Measurements from ENCODE around the gene DOCK4. TPM values are rescaled to one million over a fixed set of nuclear protein-coding genes. Genes with fewer than 3 reads are reported as not detected.

The DOCK4 gene
- total RNA-seq, 1 experiment from 2014 or later: 20.4 TPM

- TF ChIP-seq MXD4 (CRISPR knock-in tag; IDR thresholded peaks at IDR 0.05; ENCODE audit: borderline replicate concordance) (no peak), PRRX2 (CRISPR knock-in tag; IDR thresholded peaks at IDR 0.05) (no peak), ZNF416 (CRISPR knock-in tag; IDR thresholded peaks at IDR 0.05) (no peak), CTCF (IDR thresholded peaks at IDR 0.05) (no peak), IRF2 (CRISPR knock-in tag; IDR thresholded peaks at IDR 0.05; ENCODE audit: borderline replicate concordance, low read depth) (no peak), FOXJ3 (CRISPR knock-in tag; IDR thresholded peaks at IDR 0.05; ENCODE audit: borderline replicate concordance) (no peak), ZNF671 (CRISPR knock-in tag; IDR thresholded peaks at IDR 0.05) (no peak), E2F5 (CRISPR knock-in tag; IDR thresholded peaks at IDR 0.05) (no peak; the same call in 1 of the 2 replicates), NR1H2 (CRISPR knock-in tag; IDR thresholded peaks at IDR 0.05) (no peak), EMX1 (CRISPR knock-in tag; IDR thresholded peaks at IDR 0.05) (no peak), USF1 (CRISPR knock-in tag; IDR thresholded peaks at IDR 0.05) (no peak), TP53 (CRISPR knock-in tag; IDR thresholded peaks at IDR 0.05) (no peak), NR3C1 (CRISPR knock-in tag; conservative IDR thresholded peaks at IDR 0.05; ENCODE audit: low read depth) (no peak), SMAD4 (CRISPR knock-in tag; IDR thresholded peaks at IDR 0.05) (no peak), ATF6 (CRISPR knock-in tag; IDR thresholded peaks at IDR 0.05) (no peak), E2F4 (CRISPR knock-in tag; IDR thresholded peaks at IDR 0.05; ENCODE audit: borderline replicate concordance, low read depth) (no peak)
Measured at GRCh38 chr7:112206238-112206990, at the start of gene DOCK4, which contains the start of gene ZNF277 (continued).

GRCh38 chr7:112255388-112255720, 49.2 kb upstream of the DOCK4 start:
- no peak overlapping the region for H3K27ac Mint-ChIP-seq
- peaks cover 65% of the 10 kb centered on the region for H3K4me1 Mint-ChIP-seq
- DNase-seq (ENCODE audit: low spot score) (no peak), ATAC-seq (no peak)
- no peaks in the 10 kb centered on the region for H3K36me3 Mint-ChIP-seq
- H3K27me3 Mint-ChIP-seq (ENCODE audit: low read depth): peaks cover 31% of the 10 kb centered on the region
- no peaks in the 10 kb centered on the region for H3K9me3 Mint-ChIP-seq
- ChIA-PET POLR2A (no interaction called here), CTCF (no interaction called here)
- H3K4me3 Mint-ChIP-seq: no peak overlapping the region
- no peak for TF ChIP-seq FOXP1 (CRISPR knock-in tag; IDR thresholded peaks at IDR 0.05; ENCODE audit: borderline replicate concordance)
- TF ChIP-seq JUN (CRISPR knock-in tag; IDR thresholded peaks at IDR 0.05): no peak
- TF ChIP-seq IRF2 (CRISPR knock-in tag; IDR thresholded peaks at IDR 0.05; ENCODE audit: borderline replicate concordance, low read depth): no peak
- TF ChIP-seq GABPB1 (CRISPR knock-in tag; IDR thresholded peaks at IDR 0.05): no peak
- TF ChIP-seq SP1 (CRISPR knock-in tag; conservative IDR thresholded peaks at IDR 0.05): no peak
- TF ChIP-seq ATF6 (CRISPR knock-in tag; IDR thresholded peaks at IDR 0.05): no peak
- no peak for TF ChIP-seq NFE2L1 (CRISPR knock-in tag; IDR thresholded peaks at IDR 0.05)
- TF ChIP-seq ZNF232 (CRISPR knock-in tag; IDR thresholded peaks at IDR 0.05): no peak
- no peak for TF ChIP-seq ATF1 (CRISPR knock-in tag; IDR thresholded peaks at IDR 0.05)
- no peak for TF ChIP-seq GTF2I (CRISPR knock-in tag; conservative IDR thresholded peaks at IDR 0.05)
- TF ChIP-seq ZNF219 (CRISPR knock-in tag; IDR thresholded peaks at IDR 0.05; ENCODE audit: borderline replicate concordance): no peak
- TF ChIP-seq ZNF416 (CRISPR knock-in tag; IDR thresholded peaks at IDR 0.05): no peak
- TF ChIP-seq USF1 (CRISPR knock-in tag; IDR thresholded peaks at IDR 0.05): no peak
- TF ChIP-seq NR2C2 (CRISPR knock-in tag; IDR thresholded peaks at IDR 0.05): no peak
- no peak for TF ChIP-seq TEAD4 (CRISPR knock-in tag; IDR thresholded peaks at IDR 0.05)
- no peak for TF ChIP-seq HMGA2 (CRISPR knock-in tag; IDR thresholded peaks at IDR 0.05)
